SHP77 treated with DMSO at 0.1 percent for 48 hours (cell line): Measurements from ENCODE around the gene ASB18.
"Not testable (repeated sequence)": the region's sequence is repeated elsewhere in the genome, so short reads cannot be mapped to it uniquely, and the experiment has no call there.

Experiments used
- DNase-seq: peaks from one replicate; lab custom pipeline; 2025; lab: John Stamatoyannopoulos, UW

Gene ASB18

GRCh38 chr2:236264256-236264655, at the start of gene ASB18:
Gene ASB18 (minus strand): TSS chr2:236264406. CDS start chr2:236264345, 61 bp downstream.
- peak; percentile 61 for DNase-seq

GRCh38 chr2:236311286-236311685, 47.1 kb upstream of the ASB18 start:
- DNase-seq: no peak

- peak; percentile 15 for DNase-seq
Observed at GRCh38 chr2:236309669-236310029, 45.4 kb upstream of the ASB18 start.

GRCh38 chr2:236308855-236309668, 44.9 kb upstream of the ASB18 start:
- DNase-seq: no peak

- DNase-seq: no peak
Observed at GRCh38 chr2:236307641-236308040, 43.4 kb upstream of the ASB18 start.

GRCh38 chr2:236306825-236307540, 42.8 kb upstream of the ASB18 start:
- no peak for DNase-seq

GRCh38 chr2:236305964-236306605, 41.9 kb upstream of the ASB18 start:
- DNase-seq: no peak

GRCh38 chr2:236305531-236305930, 41.3 kb upstream of the ASB18 start:
- DNase-seq: no peak

GRCh38 chr2:236303935-236304334, 39.7 kb upstream of the ASB18 start:
- no peak for DNase-seq

- DNase-seq: no peak
Observed at GRCh38 chr2:236302555-236302954, 38.3 kb upstream of the ASB18 start.

GRCh38 chr2:236298924-236299475, 34.8 kb upstream of the ASB18 start:
- no peak for DNase-seq

GRCh38 chr2:236295481-236295880, 31.3 kb upstream of the ASB18 start:
- DNase-seq: no peak

- no peak for DNase-seq
Observed at GRCh38 chr2:236294647-236295046, 30.4 kb upstream of the ASB18 start.

- DNase-seq: no peak
Observed at GRCh38 chr2:236293241-236293810, 29.1 kb upstream of the ASB18 start.

GRCh38 chr2:236291911-236292310, 27.7 kb upstream of the ASB18 start:
- no peak for DNase-seq

- DNase-seq: no peak
Observed at GRCh38 chr2:236291476-236291875, 27.3 kb upstream of the ASB18 start.

- no peak for DNase-seq
Observed at GRCh38 chr2:236290742-236291425, 26.7 kb upstream of the ASB18 start.

- DNase-seq: no peak
Observed at GRCh38 chr2:236289766-236290462, 25.7 kb upstream of the ASB18 start.

GRCh38 chr2:236288373-236288772, 24.2 kb upstream of the ASB18 start:
- not testable (repeated sequence) for DNase-seq

GRCh38 chr2:236287656-236288055, 23.4 kb upstream of the ASB18 start:
- DNase-seq: no peak
